Lower lobe of right lung (tissue), 2 donors: ENCODE measurements around the gene PCGF1. TPM values are rescaled to one million over a fixed set of nuclear protein-coding genes. Genes with fewer than 3 reads are reported as not detected.

Experiments used
- ATAC-seq, 2 donors: fragments of 200-7000 bp; cut with Tn5 transposase; one replicate each; pipeline ENCODE4 v1.9.1; 2020 to 2022; ENCODE audit warnings: mild to moderate bottlenecking in 2 of 2, moderate library complexity in 2 of 2
- DNase-seq: peaks from one replicate; pipeline ENCODE4 v3.0.0-alpha.2; 2020
- H3K27ac ChIP-seq: fragments of 200-600 bp; one replicate; pipeline ENCODE4 v1.8.0; 2022
- H3K27me3 ChIP-seq: fragments of 200-600 bp; one replicate; pipeline ENCODE4 v1.8.0; 2022; ENCODE audit warnings: low read depth
- H3K36me3 ChIP-seq: fragments of 200-600 bp; one replicate; pipeline ENCODE4 v1.8.0; 2022; ENCODE audit warnings: mild to moderate bottlenecking
- H3K4me1 ChIP-seq: fragments of 200-600 bp; one replicate; pipeline ENCODE4 v1.8.0; 2022
- H3K4me3 ChIP-seq: fragments of 200-600 bp; one replicate; pipeline ENCODE4 v1.8.0; 2022; ENCODE audit warnings: mild to moderate bottlenecking
- H3K9me3 ChIP-seq: fragments of 200-600 bp; one replicate; pipeline ENCODE4 v1.8.0; 2022
- intact Hi-C: fragments of 100-400 bp; cut with DNase I; formaldehyde crosslinking; loops from one replicate; pipeline ENCODE4 v1.11.0; 2022
- total RNA-seq: library from RNA; stranded (reverse); fragmentation: NEBNext Ultra II Directional; extraction: Animal tissue kit (Norgen Biotek cat#: 25700); gene quantifications from one replicate; pipeline ENCODE4 v1.2.1, GENCODE V29; 2021
- TF ChIP-seq, protein P1 (sequence below): fragments of 200-600 bp; IDR thresholded peaks from one replicate; pipeline ENCODE4 v1.8.0; 2022; ENCODE audit warnings: antibody characterized with exemption, mild to moderate bottlenecking
- donor health status: DM: no; HTN: yes; CAD: no; lungs with severe emphysema.

Gene PCGF1
- total RNA-seq, 1 donor from 2014 or later: 28.4 TPM

DNA sequence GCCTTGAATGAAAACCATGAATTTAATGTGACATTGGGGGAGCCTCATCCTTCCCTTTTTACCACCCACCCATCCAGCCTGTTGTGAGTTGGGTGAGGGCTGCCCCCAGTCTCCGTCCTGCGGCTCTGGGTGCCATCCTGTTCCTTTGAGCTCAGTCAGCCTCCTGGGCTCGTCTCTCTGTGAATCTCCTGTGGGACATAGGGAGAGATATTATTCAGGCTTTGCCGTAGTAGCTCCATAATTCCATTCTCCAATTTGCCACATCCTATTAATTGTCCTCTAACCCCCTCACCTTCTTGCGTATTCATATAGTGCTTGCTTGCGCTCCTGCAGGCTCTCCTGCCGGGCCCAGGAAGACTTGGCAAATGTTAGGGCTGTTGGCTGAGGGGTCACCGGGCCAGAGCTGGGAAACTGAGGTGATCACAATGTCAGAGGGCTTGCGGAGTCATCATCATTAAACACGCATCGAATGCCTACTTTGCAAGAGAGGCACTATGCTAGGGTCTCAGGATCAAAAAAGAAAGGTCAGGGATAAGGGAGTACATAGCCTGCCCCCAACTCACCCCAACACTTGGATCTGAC, 19.2 kb upstream of the PCGF1 start:
- no peak for ATAC-seq
- intact Hi-C loops: no loop called here
- TF ChIP-seq, protein P1, sequence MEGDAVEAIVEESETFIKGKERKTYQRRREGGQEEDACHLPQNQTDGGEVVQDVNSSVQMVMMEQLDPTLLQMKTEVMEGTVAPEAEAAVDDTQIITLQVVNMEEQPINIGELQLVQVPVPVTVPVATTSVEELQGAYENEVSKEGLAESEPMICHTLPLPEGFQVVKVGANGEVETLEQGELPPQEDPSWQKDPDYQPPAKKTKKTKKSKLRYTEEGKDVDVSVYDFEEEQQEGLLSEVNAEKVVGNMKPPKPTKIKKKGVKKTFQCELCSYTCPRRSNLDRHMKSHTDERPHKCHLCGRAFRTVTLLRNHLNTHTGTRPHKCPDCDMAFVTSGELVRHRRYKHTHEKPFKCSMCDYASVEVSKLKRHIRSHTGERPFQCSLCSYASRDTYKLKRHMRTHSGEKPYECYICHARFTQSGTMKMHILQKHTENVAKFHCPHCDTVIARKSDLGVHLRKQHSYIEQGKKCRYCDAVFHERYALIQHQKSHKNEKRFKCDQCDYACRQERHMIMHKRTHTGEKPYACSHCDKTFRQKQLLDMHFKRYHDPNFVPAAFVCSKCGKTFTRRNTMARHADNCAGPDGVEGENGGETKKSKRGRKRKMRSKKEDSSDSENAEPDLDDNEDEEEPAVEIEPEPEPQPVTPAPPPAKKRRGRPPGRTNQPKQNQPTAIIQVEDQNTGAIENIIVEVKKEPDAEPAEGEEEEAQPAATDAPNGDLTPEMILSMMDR: no peak

DNA sequence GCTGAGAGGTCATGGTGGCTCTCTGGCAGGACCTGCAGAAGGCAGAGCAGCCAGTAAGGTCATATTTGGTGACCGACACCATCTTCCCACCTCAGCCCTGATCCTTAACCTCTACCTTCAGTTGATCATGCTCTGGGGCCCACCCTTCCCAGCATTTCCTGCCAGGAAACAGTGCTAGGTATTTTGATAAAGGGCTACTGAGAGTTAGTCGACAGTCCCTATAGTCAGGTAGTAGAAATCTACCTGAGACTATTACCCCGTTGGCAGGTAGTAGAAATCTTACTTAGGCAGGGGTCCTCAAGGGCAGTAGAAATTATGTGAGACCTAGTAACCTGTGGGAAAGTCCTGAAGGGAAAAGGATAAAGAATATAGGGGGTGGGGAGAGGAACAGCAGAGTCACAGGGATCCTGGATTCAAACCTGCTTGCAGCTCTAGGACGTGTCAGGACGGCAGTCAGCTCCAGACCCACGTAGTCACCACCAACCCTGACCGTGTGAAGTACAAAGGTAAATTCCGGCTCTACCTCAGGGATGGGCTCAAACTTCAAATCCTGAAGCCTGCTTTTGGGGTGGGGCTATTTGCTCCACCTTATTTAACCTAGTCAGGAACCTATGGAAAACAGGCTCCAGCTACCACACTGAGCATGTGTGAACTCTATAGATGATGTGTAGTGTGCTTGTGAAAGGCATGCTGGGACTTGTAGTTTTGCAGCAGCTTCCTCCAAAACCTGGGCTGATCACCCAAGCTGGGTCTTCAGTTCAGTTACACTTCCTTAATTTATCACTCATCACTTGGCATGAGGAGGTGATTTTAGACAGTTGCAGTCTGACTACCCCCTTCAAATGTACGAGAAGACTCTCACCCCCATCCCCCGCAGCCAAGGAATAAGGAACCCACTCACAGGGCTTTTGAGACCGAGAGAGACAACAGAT, 18.5 kb upstream of the PCGF1 start, which contains the start of gene DQX1:
Gene DQX1, minus strand, starts transcription at position 515 of the 932 bp plus-strand sequence. Its CDS starts 502 bp downstream, at position 13.
- no peak within 1 kb of the TSS for H3K4me3 ChIP-seq

More for the DNA sequence above, 19.2 kb upstream of the PCGF1 start:
- no peak for DNase-seq
- Histone ChIP-seq H3K27me3 (no peaks in the 10 kb centered on the region), H3K27ac (no peak overlapping the region), H3K4me1 (peaks cover 24% of the 10 kb centered on the region), H3K4me3 (no peak overlapping the region), H3K36me3 (peaks cover 34% of the 10 kb centered on the region), H3K9me3 (no peaks in the 10 kb centered on the region)

DNA sequence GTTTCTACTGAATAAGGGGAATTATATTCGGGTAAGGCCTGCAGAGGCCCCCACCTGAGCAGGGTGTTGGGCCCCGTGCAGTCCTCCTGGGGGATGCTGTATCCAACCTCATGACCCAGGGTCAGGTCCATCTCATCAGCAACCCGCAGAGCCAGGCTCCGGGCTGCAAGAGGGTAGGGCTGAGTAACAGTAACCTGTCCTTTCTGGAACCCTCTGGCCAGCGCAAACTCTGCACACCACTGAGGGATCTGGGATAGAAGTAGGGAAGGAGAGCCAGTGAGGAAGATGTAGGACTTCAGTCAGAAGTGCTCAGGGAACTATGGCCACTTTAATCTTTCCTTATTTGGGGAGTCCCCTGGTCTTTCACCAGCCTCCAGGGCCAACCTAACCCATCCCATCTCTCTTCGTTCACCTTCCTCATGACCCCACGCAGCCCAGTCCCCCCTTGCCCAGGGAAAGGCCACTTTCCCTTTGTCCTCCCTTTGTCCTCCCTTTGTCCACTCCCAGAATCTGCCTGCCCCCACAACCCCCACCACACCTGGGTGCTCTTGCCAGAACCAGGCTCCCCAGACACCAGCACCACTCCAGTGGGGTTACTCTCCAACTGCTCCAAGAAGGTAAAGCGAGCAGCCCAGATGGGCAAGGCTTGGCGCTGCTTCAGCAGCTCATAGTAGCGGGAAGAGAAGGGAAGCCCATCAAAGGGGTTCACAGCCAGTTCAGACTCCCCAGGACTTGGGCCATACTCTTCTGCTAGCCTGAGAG, 17.6 kb upstream of the PCGF1 start:
- TF ChIP-seq, protein P1: no peak
- no peak overlapping the region for H3K4me3 ChIP-seq
- peaks cover 31% of the 10 kb centered on the region for H3K36me3 ChIP-seq
- no peak overlapping the region for H3K27ac ChIP-seq
- H3K27me3 ChIP-seq: peaks cover 9% of the 10 kb centered on the region
- ATAC-seq (no peak), DNase-seq (no peak)
- H3K4me1 ChIP-seq: peaks cover 11% of the 10 kb centered on the region
- no peaks in the 10 kb centered on the region for H3K9me3 ChIP-seq
- intact Hi-C loops: no loop called here

More for the DNA sequence above, 18.5 kb upstream of the PCGF1 start, which contains the start of gene DQX1:
- Histone ChIP-seq H3K9me3 (no peaks in the 10 kb centered on the region), H3K27ac (no peak within 1 kb of the TSS), H3K4me1 (peaks cover 16% of the 10 kb centered on the region), H3K27me3 (peaks cover 4% of the 10 kb centered on the region), H3K36me3 (peaks cover 31% of the 10 kb centered on the region)
- TF ChIP-seq, protein P1: no peak
- DNase-seq: no peak
- intact Hi-C loops: no loop called here
- no peak for ATAC-seq

DNA sequence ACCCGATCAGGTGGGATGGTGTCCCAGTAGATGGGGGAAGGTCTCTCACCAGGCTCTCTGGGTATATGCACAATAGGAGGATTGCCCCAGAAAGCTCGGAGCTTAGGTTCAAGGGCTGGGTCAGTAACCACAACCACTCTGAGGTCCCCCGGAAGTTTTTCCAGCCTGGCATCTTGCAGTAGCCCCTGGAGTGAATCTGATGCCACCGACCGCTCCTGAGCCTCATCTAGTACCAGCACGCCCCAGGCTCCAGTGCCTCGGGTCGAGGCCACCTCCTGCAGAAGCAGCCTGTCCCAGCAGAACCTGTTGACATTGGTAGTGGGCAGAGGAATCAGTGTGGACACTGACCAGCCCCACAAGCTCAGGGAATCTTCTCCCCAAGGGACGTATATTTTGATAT, 16.5 kb upstream of the PCGF1 start:
- DNase-seq (no peak), ATAC-seq (no peak)
- H3K4me1 ChIP-seq: peaks cover 11% of the 10 kb centered on the region
- no peaks in the 10 kb centered on the region for H3K9me3 ChIP-seq
- no peak overlapping the region for H3K27ac ChIP-seq
- intact Hi-C loops: no loop called here
- TF ChIP-seq, protein P1: no peak
- peaks cover 31% of the 10 kb centered on the region for H3K36me3 ChIP-seq
- H3K27me3 ChIP-seq: peaks cover 20% of the 10 kb centered on the region
- no peak overlapping the region for H3K4me3 ChIP-seq

DNA sequence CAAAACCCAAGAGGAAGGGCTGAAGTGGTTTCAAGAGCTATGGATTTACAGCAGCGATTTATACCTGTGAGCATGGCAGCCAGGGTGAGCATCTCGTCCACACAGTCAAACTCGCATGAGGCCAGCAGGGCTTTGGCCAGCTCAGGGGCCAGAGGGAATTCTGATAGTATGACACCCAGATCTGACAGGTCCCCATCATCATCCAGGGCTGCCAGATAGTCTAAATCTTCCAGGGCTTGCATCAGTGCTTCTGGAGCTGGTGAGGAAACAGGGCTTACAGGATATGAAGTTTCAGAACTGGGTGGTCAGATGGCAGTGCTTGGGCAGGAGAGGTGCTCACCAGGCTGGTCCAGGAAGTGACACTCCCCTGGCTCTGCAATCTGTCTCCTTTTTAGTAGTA, 15.0 kb upstream of the PCGF1 start:
- H3K36me3 ChIP-seq: peaks cover 21% of the 10 kb centered on the region
- no peak for ATAC-seq
- no peaks in the 10 kb centered on the region for H3K4me1 ChIP-seq
- no peak overlapping the region for H3K27ac ChIP-seq
- H3K9me3 ChIP-seq: no peaks in the 10 kb centered on the region
- DNase-seq: no peak
- H3K4me3 ChIP-seq: no peak overlapping the region
- TF ChIP-seq, protein P1: no peak
- intact Hi-C loops: no loop called here
- H3K27me3 ChIP-seq: peaks cover 35% of the 10 kb centered on the region
